8988T (cell line): Measurements from ENCODE around the gene SMIM22.

Experiments
- DNase-seq: peaks from one replicate; pipeline ENCODE4 v3.0.0; 2011

SMIM22 gene

GRCh38 chr16:4828567-4829321 is 33.6 kb downstream of the SMIM22 start:
- no peak for DNase-seq

- no peak for DNase-seq
Observed at GRCh38 chr16:4830408-4830807, 35.2 kb downstream of the SMIM22 start.

GRCh38 chr16:4831616-4832015 is 36.4 kb downstream of the SMIM22 start:
- DNase-seq = no peak

GRCh38 chr16:4832698-4833343 is 37.7 kb downstream of the SMIM22 start:
- DNase-seq = no peak

- no peak for DNase-seq
Observed at GRCh38 chr16:4833584-4833983, 38.4 kb downstream of the SMIM22 start.

- no peak for DNase-seq
Observed at GRCh38 chr16:4836727-4837126, 41.6 kb downstream of the SMIM22 start.

GRCh38 chr16:4837733-4838501 is 42.7 kb downstream of the SMIM22 start:
- no peak for DNase-seq

GRCh38 chr16:4839942-4840341 is 44.8 kb downstream of the SMIM22 start:
- no peak for DNase-seq

- DNase-seq = no peak
Observed at GRCh38 chr16:4840984-4841383, 45.8 kb downstream of the SMIM22 start.
